Esophagus squamous epithelium (tissue), 4 donors: Measurements from ENCODE around the gene NAV3.

Experiments used
- CTCF ChIP-seq, 6 experiments: fragments of 450-650 bp in 4 of 6; fragments of 200-600 bp in 2 of 6; sonication (generic) in 2 of 6; IDR thresholded peaks; one replicate each; pipeline ENCODE4 v1.5.1; 2016 to 2019; ENCODE audit warnings: antibody characterized with exemption in 6 of 6, mild to moderate bottlenecking in 4 of 6, moderate library complexity in 4 of 6
- POLR2A ChIP-seq, 4 donors: fragments of 450-650 bp; IDR thresholded peaks; one replicate each; pipeline ENCODE4 v1.6.1; 2017; ENCODE audit warnings: antibody characterized with exemption in 4 of 4, mild to moderate bottlenecking in 4 of 4, moderate library complexity in 3 of 4

- no peak for TF ChIP-seq CTCF (IDR thresholded peaks at IDR 0.05)
- no peak for TF ChIP-seq POLR2A (IDR thresholded peaks at IDR 0.05)
These were observed 355.0 kb downstream of the NAV3 start for GRCh38 chr12:78185651-78186050.
